ENCODE data around the gene ATP11C. TPM values are rescaled to one million over a fixed set of nuclear protein-coding genes. Genes with fewer than 3 reads are reported as not detected.

The ATP11C gene
- total RNA-seq, 1 donor, result 71.2 TPM

DNA sequence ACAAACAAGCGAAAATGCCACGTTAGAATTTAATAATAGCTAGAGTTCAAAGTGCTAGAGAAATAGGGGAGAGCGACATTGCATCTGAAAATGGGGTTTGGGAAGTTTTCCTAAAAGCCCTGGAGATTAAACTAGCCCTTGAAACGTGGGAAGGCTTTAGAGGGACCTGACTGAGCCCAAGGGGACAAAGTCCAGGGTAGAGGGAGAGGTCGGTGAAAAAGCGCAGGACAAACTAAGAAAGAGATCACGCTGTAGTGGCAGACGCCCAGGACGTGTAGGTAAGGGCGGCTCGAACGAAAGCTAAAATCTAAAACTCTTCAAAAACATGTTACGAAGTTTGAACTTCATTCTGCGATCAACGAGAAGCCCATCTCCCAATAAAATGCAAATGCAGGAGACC is 1.1 kb upstream of the ATP11C start:
- DNase-seq (ENCODE audit: low read depth), result no peak
- peak overlapping the region; percentile 64 for H3K4me3 ChIP-seq (ENCODE audit: low read depth, low read length)
- TF ChIP-seq, protein P1, sequence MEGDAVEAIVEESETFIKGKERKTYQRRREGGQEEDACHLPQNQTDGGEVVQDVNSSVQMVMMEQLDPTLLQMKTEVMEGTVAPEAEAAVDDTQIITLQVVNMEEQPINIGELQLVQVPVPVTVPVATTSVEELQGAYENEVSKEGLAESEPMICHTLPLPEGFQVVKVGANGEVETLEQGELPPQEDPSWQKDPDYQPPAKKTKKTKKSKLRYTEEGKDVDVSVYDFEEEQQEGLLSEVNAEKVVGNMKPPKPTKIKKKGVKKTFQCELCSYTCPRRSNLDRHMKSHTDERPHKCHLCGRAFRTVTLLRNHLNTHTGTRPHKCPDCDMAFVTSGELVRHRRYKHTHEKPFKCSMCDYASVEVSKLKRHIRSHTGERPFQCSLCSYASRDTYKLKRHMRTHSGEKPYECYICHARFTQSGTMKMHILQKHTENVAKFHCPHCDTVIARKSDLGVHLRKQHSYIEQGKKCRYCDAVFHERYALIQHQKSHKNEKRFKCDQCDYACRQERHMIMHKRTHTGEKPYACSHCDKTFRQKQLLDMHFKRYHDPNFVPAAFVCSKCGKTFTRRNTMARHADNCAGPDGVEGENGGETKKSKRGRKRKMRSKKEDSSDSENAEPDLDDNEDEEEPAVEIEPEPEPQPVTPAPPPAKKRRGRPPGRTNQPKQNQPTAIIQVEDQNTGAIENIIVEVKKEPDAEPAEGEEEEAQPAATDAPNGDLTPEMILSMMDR (IDR thresholded peaks at IDR 0.05; ENCODE audit: insufficient read depth, low read length), result no peak

DNA sequence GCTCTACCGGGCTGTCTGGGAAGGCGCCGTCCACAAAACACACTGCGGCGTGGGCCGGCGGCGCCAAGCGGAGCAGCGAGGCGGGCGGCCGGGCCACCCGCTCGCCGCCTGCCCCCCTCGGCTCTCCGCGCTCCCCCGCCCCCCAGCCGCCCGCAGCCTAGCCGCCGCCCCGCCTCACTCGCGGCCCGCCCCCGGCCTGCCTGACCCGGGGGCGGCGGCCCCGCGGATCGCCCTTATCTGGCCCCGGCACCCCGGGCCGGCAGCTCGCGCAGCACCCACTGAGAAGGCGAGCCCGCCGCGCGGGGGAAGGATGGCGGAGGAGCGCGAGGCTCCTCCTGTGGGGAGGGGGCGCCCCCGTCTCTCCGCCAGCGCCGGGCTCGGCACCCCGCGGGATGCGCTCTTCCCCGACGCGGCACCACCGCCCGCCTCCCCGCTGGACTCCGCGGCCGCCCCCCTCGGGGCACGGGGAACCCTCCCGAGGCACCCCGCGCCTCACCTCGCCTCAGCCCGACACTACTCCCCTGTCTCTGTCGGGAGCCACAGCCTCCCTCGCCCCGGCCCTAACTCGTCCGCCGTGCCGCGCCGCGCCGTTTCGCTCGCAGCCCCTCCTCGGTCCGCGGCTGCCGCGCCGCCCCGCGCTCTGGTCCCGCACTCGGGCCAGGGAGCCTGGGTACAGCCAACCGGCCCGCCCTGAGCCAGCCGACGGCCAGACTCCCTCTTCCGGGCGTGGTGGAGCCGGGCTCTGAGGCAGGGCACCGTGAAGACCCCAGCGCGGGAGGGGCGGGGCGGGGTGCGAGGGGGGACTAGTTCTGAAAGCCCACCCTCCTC is 566 bp downstream of the ATP11C start:
- DNase-seq (ENCODE audit: low read depth), result no peak
- peak overlapping the region; percentile 73 for H3K4me3 ChIP-seq (ENCODE audit: low read depth, low read length)
- TF ChIP-seq, protein P1 (IDR thresholded peaks at IDR 0.05; ENCODE audit: insufficient read depth, low read length), result no peak

DNA sequence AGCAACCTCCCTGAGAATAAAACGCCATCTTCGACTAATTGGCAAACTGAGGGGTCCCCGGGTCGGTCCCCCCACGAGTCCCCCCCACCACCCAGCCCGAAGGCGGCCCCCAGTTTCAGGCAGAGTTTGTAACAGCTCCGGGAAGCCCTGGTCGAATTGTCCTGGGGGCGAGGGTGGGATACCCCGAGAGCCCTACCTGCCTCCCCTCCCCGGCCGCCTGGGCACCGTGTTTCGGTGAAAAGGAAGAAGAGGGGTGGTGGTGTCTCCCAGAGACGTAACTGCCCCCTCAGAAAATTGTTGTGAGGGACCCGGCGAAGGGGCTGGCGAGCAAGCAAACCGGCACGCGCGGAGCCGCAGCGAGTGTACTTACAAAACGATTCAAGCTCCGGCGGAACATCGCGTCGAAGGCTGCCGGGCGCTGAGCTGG is 1.2 kb downstream of the ATP11C start:
- TF ChIP-seq, protein P1 (IDR thresholded peaks at IDR 0.05; ENCODE audit: insufficient read depth, low read length), result no peak
- peak overlapping the region; percentile 73 for H3K4me3 ChIP-seq (ENCODE audit: low read depth, low read length)
- DNase-seq (ENCODE audit: low read depth), result peak; percentile 24

DNA sequence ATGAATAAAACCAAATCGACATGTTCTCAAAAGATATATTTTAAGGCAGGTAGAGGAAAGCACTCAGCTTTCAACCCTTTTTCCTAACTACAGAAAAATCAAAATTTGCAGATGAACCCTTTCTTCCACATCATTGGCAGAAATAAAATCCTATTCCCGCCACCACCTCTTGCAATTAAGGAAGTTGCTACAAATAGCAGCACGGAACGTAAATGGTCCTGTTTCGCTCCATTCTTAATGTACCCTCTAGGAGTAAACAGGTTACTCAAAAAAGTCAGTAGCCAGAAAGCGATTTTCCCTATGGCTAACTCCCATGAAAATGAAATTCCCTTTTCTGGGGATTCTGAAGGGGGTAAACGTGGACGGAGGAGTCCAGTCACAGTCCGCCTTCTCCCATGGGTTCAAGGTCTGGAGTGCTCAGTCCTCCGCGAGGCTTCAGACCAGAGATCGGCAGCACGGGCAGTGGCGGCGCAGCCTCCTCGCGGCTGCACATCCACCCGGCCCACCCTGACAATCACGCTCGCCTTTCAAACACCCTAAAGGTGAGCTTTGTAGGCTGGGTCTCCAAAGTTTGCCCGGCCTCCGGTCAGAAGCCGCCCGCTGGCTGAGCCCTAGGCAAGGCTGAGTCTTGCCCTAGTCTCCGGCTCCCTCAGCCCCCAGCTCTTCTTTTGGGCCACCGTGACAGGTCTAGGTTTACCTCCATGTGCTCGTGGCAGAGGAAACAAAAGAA is 1.8 kb downstream of the ATP11C start:
- TF ChIP-seq, protein P1 (IDR thresholded peaks at IDR 0.05; ENCODE audit: insufficient read depth, low read length), result no peak
- peak overlapping the region; percentile 73 for H3K4me3 ChIP-seq (ENCODE audit: low read depth, low read length)
- DNase-seq (ENCODE audit: low read depth), result peak; percentile 24

DNA sequence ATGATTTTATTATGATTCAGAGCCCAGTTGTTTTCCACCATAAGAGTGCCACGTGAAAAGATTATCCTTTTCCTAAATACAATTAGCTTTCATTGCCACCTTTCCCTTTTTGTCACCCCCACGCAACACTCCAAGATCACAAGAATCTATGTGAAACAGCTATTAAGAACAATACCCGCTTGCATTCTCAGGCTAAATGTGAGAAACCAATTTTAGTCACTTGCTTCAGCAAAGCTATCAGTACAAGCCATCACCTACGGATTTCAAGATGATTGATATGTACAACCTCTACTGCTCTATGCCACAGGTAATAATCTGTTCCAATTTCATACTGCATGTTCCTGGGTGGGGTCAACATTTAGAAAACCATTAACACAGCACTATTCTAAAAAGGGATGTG is 2.5 kb downstream of the ATP11C start:
- H3K4me3 ChIP-seq (ENCODE audit: low read depth, low read length), result peak overlapping the region; percentile 73
- TF ChIP-seq, protein P1 (IDR thresholded peaks at IDR 0.05; ENCODE audit: insufficient read depth, low read length), result no peak
- no peak for DNase-seq (ENCODE audit: low read depth)

DNA sequence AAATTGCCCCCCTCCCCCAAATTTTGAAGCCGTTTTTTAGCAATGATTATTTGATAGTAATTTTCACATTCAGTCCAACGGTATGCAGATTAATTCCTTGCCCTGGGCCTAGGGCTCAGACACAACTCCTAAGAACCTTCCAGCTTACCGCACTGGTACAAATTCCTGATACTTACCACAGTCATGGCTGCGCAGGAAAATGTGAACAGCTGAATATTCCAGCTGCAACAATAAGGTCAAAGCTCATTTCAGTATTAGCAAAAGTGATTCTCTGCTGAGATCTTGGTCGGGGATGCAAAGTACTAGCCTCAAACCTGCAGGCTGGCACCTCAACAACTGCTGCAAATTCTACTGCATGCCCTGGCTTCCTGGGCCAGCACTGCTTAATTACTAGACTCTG is 3.0 kb downstream of the ATP11C start:
- no peak for DNase-seq (ENCODE audit: low read depth)
- H3K4me3 ChIP-seq (ENCODE audit: low read depth, low read length), result peak overlapping the region; percentile 29
- TF ChIP-seq, protein P1 (IDR thresholded peaks at IDR 0.05; ENCODE audit: insufficient read depth, low read length), result no peak

Data from fibroblast of the aortic adventitia (primary cell).